Activated naive CD4-positive, alpha-beta T cell treated with anti-CD3 and anti-CD28 coated beads, Interleukin-2, amount 50 U/mL, for 72 hours (primary cell): ENCODE measurements around the gene L3MBTL2. TPM values are rescaled to one million over a fixed set of nuclear protein-coding genes. Genes with fewer than 3 reads are reported as not detected.

Source experiments
- ATAC-seq, 2 donors: fragments of 150-1000 bp; cut with Tn5 transposase; 2 replicates each; pipeline ENCODE4 v1.10.0; 2021; ENCODE audit warnings: mild to moderate bottlenecking in 2 of 2, moderate library complexity in 2 of 2
- DNase-seq, 2 donors: peaks; one replicate each; pipeline ENCODE4 v3.0.0; 2021 to 2022; ENCODE audit warnings: low spot score in 2 of 2
- H3K27ac Mint-ChIP-seq, 2 donors: one replicate each; pipeline ENCODE4 v1.8.0; 2022; ENCODE audit warnings: mild to moderate bottlenecking in 2 of 2, mixed read lengths in 2 of 2
- H3K36me3 Mint-ChIP-seq, 2 donors: one replicate each; pipeline ENCODE4 v1.8.0; 2022; ENCODE audit warnings: mixed read lengths in 2 of 2
- H3K9me3 Mint-ChIP-seq, 2 donors: one replicate each; pipeline ENCODE4 v1.8.0; 2022; ENCODE audit warnings: mixed read lengths in 2 of 2
- total RNA-seq, 2 donors: library from RNA; stranded (reverse); gene quantifications; one replicate each; pipeline ENCODE4 v1.2.3, GENCODE V29; 2022

Gene L3MBTL2
- total RNA-seq, 2 donors from 2014 or later = 30.5 to 34.4 TPM

DNA sequence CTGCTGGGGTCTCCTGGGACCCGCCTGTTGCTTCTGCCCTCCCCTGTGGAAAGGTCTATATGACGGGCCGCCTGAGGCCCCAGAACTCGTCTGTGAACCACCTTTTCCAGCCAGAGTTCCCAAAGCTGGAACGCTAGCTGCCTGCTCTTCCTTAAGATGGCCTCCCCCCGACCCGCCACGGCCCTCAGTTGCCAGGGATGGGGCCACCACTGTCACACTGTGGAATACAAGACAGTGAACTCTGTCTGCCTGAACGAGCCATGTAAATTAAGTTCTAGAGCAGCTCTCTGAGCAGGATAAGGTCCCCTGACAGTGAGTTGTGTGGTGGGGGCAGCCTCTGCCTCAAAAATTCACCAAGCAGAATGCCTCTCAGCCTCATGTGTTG lies 25.3 kb downstream of the L3MBTL2 start:
- Mint-ChIP-seq H3K9me3 (no peaks in the 10 kb centered on the region), H3K27ac (peak overlapping the region; percentile 22 to 55), H3K36me3 (peaks cover 0 to 6% of the 10 kb centered on the region in 2 donors)
- ATAC-seq (no peak), DNase-seq (no peak)

DNA sequence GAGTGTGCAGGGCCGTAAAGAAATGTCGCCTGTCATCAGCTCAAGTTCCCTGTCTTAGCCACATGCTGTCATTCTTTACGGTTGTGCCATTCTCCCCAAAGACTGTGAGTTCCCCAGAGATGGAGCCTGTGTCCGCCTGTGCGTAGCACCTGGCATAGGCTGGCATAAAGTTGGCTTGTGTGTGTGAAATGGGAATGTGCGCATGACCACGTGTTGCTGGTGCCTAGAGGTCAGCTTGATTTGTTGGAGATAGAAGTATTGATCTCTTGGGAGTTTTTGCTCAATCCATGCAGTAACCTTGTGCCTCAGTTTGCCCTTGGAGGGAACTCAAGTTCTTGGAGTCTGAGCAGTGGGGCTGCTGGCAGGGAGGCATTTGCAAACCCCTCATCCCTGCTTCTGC lies 26.3 kb downstream of the L3MBTL2 start:
- Mint-ChIP-seq H3K9me3 (no peaks in the 10 kb centered on the region), H3K36me3 (peaks cover 0 to 6% of the 10 kb centered on the region in 2 donors), H3K27ac (peak overlapping the region in 1 of 2 donors; percentile 22)
- DNase-seq = no peak
- ATAC-seq = no peak

- ATAC-seq (no peak), DNase-seq (no peak)
- no peaks in the 10 kb centered on the region for H3K9me3 Mint-ChIP-seq
- H3K27ac Mint-ChIP-seq = peak overlapping the region in 1 of 2 donors; percentile 17
- no peaks in the 10 kb centered on the region for H3K36me3 Mint-ChIP-seq
Observed at GRCh38 chr22:41234815-41235695, 29.9 kb downstream of the L3MBTL2 start.

DNA sequence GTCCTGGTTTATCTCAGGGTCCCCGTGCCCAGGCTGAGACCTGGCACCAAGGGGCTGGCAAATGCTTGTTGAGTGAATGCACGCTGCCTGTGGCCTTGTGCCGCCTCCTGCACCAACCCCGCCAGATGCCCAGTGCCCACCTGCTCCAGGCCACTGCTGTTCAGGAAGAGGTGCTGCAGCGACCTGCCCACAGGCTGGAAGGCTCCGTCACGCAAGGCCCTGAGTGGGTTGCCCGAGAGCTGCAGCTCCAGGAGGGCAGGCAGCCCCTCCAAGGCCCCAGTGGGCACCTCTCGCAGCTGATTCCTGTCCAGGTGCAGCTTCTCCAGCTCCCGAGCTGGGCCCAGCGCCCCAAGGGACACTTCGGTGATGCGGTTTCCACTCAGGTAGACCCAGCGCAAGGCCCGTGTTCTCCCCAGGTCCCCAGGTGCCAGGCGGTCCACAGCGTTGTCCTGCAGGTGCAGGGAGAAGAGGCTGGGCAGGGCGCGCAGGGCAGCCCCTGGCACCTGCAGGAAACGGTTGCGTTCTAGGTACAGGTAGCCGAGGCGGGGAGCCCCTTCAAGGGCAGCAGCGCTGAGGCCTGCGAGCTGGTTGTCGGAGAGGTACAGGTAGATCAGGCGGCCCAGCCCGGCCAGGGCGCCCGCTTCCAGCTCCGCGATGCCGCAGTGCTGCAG lies 32.1 kb downstream of the L3MBTL2 start:
- H3K9me3 Mint-ChIP-seq = no peaks in the 10 kb centered on the region
- no peak for ATAC-seq
- DNase-seq = no peak
- H3K36me3 Mint-ChIP-seq = no peaks in the 10 kb centered on the region
- no peak overlapping the region for H3K27ac Mint-ChIP-seq

DNA sequence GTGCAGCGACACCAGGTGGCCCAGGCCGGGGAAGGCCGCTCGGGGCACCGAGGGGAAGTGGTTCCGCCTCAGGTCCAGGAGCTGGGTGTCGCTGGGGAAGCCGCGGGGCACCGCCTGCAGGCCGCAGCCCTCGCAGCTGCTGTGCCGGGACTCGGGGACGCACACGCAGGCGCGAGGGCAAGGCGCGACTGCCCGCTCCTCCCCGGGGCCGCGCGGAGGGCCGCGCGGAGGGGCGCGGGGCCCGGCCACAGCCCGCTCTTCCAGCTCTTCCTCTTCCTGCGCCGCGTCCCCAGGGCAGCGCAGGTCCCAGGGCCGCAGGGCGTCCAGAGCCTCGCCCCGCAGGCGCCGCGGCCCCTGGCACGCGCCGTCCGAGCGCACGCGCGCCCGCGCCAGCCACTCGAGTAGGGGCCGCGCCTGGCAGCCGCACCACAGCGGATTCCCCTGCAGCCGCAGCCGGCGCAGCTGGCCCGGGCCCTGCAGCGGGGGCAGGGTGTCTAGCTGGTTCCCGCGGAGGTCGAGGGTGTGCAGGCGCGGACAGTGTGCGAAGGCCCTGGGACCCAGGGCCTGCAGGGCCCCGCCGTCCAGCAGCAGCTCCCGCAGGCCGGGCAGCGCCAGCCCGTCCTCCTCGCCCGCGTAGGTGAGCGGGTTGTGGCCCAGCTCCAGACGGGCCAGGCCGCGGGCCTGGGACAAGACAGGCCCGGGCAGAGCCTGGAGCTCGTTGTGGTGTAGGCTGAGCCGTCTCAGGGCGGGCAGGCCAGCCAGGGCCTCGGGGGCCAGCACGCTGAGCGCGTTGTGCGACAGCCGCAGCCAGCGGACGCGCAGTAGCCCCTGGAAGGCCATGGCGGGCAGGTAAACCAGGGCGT lies 32.8 kb downstream of the L3MBTL2 start:
- ATAC-seq = peak; percentile 88 to 91
- no peaks in the 10 kb centered on the region for H3K36me3 Mint-ChIP-seq
- H3K27ac Mint-ChIP-seq = no peak overlapping the region
- peak; percentile 80 to 86 for DNase-seq
- H3K9me3 Mint-ChIP-seq = no peaks in the 10 kb centered on the region

DNA sequence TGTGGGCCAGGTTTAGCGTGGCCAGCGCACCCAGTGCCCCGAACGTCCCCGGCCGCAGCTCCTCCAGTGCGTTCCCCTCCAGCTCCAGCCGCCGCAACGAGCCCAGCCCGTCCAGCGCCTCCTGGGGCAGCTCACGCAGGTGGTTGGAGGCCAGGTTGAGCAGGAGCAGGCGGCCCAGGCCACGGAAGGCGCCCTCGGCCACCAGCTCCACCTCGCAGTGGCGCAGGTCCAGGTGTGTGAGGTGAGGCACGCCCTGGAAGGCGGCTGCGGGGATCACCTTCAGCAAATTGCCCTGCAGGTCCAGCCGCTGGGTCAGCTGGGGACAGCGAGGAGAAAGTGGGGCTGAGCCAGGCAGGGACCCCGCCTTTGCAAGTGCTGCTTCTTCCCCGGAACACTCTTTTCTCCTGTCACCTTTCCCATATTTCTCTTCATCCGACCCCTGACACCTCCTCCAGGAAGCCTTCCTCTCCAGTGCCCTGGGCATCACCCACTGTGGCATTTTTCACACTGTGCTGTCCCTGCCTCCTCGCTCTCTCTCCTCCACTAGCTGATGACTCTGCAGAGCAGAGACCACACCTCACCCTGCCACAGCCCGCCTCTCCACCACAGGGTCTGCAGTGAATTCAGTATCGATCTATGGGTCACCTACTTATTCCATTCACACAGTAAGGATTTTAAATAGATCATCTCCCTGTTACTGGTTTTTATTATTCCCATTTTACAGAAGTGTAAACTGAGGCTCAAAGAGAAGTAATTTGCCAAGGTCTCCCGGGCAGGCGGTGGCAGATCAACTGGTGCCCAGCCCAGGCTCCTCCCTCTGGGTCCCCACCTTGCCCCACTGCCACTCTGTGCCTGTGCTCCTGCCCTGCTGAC lies 33.7 kb downstream of the L3MBTL2 start:
- Mint-ChIP-seq H3K9me3 (no peaks in the 10 kb centered on the region), H3K36me3 (no peaks in the 10 kb centered on the region), H3K27ac (peak overlapping the region; percentile 34 to 39)
- ATAC-seq (no peak), DNase-seq (no peak)

DNA sequence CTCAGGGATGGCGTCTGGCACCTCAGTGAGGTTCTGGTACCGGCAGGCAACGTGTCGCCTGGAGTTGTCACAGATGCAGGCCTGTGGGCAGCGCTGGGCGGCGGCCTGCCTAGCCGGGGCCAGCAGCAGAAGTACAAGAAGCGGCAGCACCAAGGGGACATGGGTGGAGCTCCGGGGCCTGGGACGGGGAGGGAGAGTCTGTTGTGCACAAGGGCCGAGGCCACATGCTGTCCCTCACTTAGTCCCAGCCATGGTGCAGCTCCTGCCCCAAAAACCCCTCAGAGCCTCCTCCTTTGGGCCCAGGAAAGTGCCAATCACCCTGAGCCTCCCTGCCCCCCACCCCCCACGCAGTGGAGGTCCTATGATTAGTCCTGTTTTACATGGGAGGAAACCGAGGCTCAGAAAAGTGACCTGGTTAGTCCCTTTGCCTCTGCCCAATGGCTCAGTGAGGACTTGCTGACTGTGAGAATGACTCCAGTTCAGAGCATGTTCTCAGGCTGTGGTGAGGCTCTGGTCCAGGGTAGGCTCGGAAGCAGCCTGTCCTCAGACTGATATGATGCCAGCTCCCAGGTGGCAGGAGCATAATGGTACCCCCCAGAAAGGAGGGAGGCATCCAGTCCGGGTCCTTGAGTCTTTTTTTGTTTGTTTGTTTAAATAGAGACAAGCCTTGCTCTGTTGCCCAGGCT lies 34.5 kb downstream of the L3MBTL2 start:
- H3K9me3 Mint-ChIP-seq = no peaks in the 10 kb centered on the region
- peak overlapping the region in 1 of 2 donors; percentile 34 for H3K27ac Mint-ChIP-seq
- H3K36me3 Mint-ChIP-seq = no peaks in the 10 kb centered on the region
- no peak for DNase-seq
- ATAC-seq = no peak

DNA sequence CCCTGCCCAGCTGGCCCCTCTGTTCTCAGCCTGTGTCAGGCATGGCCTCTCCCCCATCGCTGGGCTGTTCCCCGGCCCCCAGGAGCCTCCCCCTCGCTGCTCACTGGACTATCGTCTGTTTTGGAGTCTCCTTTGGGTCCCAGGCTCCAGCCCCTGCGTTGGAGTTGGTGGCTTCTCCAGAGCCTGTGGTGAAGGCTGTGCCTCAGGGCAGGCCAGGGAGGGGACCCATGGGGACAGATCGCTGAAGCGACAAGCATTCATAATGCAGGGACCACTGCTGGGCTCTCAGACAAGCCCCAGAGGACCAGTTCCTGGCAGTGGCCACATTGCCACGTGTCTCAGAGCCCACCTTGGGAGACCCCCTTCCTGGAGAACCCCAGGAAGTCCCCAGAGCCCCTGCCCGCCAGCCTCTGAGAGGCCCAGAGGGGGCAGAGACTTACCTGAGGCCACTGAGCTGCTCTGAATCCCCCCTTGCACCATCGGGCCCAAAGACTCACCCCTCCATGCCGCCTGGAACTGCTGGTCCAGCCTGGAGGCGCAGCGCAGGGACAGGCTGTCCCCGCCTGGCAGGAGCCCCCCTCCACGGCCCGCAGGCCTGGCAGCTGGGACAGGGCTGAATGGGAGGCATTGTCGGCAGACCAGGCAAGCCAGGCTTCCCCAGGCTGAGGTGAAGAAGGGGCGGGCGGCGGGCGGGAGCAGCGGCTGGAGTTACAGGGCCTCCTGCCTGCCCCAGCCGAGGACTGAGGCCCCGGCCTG lies 35.4 kb downstream of the L3MBTL2 start, which contains the start of gene CHADL:
Gene CHADL, minus strand, starts transcription at position 555 of the 756 bp plus-strand sequence. Its CDS starts 50 bp downstream, at position 505.
- DNase-seq (no peak), ATAC-seq (no peak)
- no peak within 1 kb of the TSS for H3K27ac Mint-ChIP-seq
- no peaks in the 10 kb centered on the region for H3K36me3 Mint-ChIP-seq
- no peaks in the 10 kb centered on the region for H3K9me3 Mint-ChIP-seq

DNA sequence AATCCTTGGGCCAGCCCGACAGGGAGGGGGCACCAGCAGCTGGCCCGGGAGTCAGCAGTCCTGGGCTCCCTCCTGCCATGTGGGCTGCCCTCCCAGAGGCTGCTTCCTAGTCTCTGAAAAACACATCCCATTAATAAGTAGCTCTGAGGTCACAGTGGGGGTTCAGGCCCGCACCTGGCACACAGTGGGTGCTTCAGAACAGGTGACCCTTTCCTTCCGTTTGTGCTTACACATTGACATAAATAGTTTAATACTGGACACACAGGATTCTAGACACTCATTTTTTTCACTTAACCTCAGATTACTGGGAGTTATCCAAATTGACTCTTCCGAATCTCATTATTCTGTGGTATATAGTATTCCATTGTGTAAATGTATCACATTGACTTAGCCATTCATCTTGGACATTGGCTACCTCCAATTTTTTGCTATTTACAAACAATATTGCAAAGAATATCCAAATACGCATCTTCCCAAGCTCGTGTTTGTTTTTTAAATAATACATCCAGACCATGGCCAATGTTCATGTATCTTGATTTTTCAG lies 36.1 kb downstream of the L3MBTL2 start:
- Mint-ChIP-seq H3K9me3 (no peaks in the 10 kb centered on the region), H3K36me3 (no peaks in the 10 kb centered on the region), H3K27ac (no peak overlapping the region)
- ATAC-seq (no peak), DNase-seq (no peak)

DNA sequence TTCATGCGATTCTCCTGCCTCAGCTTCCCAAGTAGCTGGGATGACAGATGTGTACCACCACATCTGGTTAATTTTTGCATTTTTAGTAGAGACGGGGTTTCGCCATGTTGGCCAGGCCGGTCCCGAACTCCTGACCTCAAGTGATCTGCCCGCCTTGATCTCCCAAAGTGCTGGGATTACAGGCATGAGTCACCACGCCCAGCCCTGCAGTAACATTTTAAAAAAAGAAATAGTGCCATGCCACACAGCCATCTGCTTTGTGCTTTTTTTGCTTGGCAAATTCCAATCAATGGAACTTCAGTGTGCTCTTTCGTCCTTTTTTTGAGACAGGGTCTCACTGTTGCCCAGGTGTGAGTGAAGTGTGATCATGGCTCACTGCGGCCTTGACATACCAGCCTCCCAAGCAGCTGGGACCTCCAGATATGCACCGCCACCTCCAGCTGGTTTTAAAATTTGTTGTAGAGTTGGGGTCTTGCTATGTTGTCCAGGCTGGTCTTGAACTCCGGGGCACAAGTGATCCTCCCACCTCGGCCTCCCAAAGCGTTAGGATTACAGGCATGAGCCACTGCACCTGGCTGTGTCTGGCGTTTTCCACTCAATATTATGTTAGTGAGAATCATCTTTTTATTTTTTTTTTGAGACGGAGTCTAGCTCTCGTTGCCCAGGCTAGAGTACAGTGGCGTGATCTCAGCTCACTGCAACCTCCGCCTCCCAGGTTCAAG lies 37.4 kb downstream of the L3MBTL2 start:
- H3K27ac Mint-ChIP-seq = no peak overlapping the region
- ATAC-seq = no peak
- no peak for DNase-seq
- no peaks in the 10 kb centered on the region for H3K9me3 Mint-ChIP-seq
- no peaks in the 10 kb centered on the region for H3K36me3 Mint-ChIP-seq

GRCh38 chr22:41243361-41243760 lies 38.2 kb downstream of the L3MBTL2 start:
- ATAC-seq (no peak), DNase-seq (no peak)
- Mint-ChIP-seq H3K9me3 (no peaks in the 10 kb centered on the region), H3K27ac (peak overlapping the region in 1 of 2 donors; percentile 26), H3K36me3 (no peaks in the 10 kb centered on the region)

DNA sequence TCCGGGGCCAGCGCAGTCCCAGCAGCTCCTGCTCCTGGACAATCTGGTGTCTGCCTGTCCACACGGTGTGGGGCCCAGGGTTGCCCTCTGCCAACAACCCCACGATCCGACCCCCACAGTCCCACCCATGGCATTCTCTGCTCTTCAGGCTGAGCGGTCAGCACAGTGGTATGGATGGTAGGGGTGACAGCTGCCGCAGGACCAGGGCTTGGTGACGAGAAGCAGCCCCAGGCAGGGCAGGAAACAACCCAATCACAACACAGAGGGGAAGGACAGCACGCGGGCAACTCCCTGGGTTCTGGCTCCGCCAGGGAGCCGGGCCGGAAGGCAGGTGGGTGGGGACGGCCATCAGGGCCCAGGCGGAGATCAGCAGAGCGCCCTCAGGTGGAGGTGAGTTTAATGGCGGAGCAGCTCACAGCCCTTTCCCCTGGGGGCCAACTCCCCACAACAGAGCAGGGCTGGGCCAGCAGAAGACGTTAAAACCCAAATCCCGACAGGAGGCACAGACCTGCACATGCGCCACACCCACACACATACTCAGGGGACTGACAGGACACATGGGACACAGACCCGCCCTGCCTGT lies 40.9 kb downstream of the L3MBTL2 start:
- Mint-ChIP-seq H3K36me3 (peaks cover 0 to 8% of the 10 kb centered on the region in 2 donors), H3K27ac (no peak overlapping the region), H3K9me3 (no peaks in the 10 kb centered on the region)
- DNase-seq (no peak), ATAC-seq (peak in 1 of 2 donors; percentile 12)

- ATAC-seq (no peak), DNase-seq (no peak)
- no peaks in the 10 kb centered on the region for H3K9me3 Mint-ChIP-seq
- H3K27ac Mint-ChIP-seq = peak overlapping the region; percentile 59 to 77
- peaks cover 0 to 10% of the 10 kb centered on the region in 2 donors for H3K36me3 Mint-ChIP-seq
Observed at GRCh38 chr22:41247703-41248102, 42.6 kb downstream of the L3MBTL2 start.

DNA sequence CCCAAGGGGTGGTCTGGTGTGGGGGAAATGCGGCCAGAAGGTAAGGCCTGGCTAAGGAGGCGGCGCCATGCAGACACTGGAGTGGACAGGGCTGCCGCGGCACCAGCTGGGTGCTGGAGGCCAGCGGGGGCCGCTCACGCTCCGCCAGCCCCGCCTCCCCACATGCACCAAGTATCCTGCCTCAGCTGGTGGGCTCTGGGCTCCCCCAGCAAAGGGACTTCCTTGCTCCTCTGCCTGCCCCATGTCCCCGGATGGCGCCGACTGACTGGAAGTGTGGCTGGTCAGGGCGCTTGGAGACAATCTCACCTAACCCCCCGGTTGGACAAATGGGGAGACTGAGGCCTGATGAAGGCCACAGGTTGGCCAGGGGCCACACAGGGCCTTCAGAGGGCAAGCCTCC lies 43.2 kb downstream of the L3MBTL2 start:
- H3K9me3 Mint-ChIP-seq = no peaks in the 10 kb centered on the region
- DNase-seq (no peak), ATAC-seq (no peak)
- no peak overlapping the region for H3K27ac Mint-ChIP-seq
- peaks cover 0 to 10% of the 10 kb centered on the region in 2 donors for H3K36me3 Mint-ChIP-seq
